GM19193 (cell line): ENCODE results near the gene HLA-DRB1.

ENCODE experiments used
- POLR2A ChIP-seq: IDR thresholded peaks from 4 replicates; pipeline ENCODE4 v1.6.1; 2011; ENCODE audit not compliant: insufficient read depth, insufficient read length; ENCODE audit errors: extremely low read depth

Gene HLA-DRB1

GRCh38 chr6:32529697-32530430 lies 59.8 kb downstream of the HLA-DRB1 start, which contains the start of gene HLA-DRB5:
Gene HLA-DRB5, minus strand, starts transcription at chr6:32530287. Its CDS starts 63 bp downstream, at chr6:32530224.
- peak; percentile 58 for TF ChIP-seq POLR2A
